Esophagus muscularis mucosa (tissue), 4 donors: ENCODE data around the gene CFAP54. TPM values are rescaled to one million over a fixed set of nuclear protein-coding genes. Genes with fewer than 3 reads are reported as not detected.

Experiments
- DNase-seq: peaks from one replicate; pipeline ENCODE4 v3.0.0-alpha.2; 2017; ENCODE audit errors: extremely low spot score
- H3K27ac ChIP-seq, 4 donors: fragments of 200-600 bp; sonication (generic); replicated peaks in 1 of 4; 1 replicate in 3 of 4; 2 replicates in 1 of 4; pipeline ENCODE4 v1.5.1; 2016 to 2019; ENCODE audit warnings: mild to moderate bottlenecking in 1 of 4
- H3K27me3 ChIP-seq, 4 donors: fragments of 200-600 bp; sonication (generic); one replicate each; pipeline versions ENCODE4 v1.5.1 to v1.6.0; 2016 to 2019
- H3K36me3 ChIP-seq, 4 donors: fragments of 200-600 bp; sonication (generic); one replicate each; pipeline ENCODE4 v1.5.1; 2016 to 2019
- H3K4me1 ChIP-seq, 4 donors: fragments of 200-600 bp; sonication (generic); one replicate each; pipeline ENCODE4 v1.5.1; 2016 to 2019
- H3K4me3 ChIP-seq, 4 donors: fragments of 200-600 bp; sonication (generic); 1 replicate in 2 of 4; 2 replicates in 2 of 4; pipeline ENCODE4 v1.5.1; 2016 to 2019; ENCODE audit warnings: mild to moderate bottlenecking in 4 of 4, moderate library complexity in 1 of 4
- H3K9me3 ChIP-seq, 4 donors: fragments of 200-600 bp; sonication (generic); 1 replicate in 3 of 4; 2 replicates in 1 of 4; pipeline ENCODE4 v1.5.1; 2016 to 2019
- EP300 ChIP-seq: sonication (generic); formaldehyde crosslinking; IDR thresholded peaks from one replicate; pipeline ENCODE4 v1.6.1; 2017; ENCODE audit warnings: antibody characterized with exemption
- POLR2A ChIP-seq: fragments of 450-650 bp; IDR thresholded peaks from one replicate; pipeline ENCODE4 v1.6.1; 2017; ENCODE audit warnings: antibody characterized with exemption, moderate library complexity, mild to moderate bottlenecking, low read depth
- POLR2AphosphoS5 ChIP-seq, 2 donors: sonication (generic); formaldehyde crosslinking; IDR thresholded peaks; one replicate each; pipeline ENCODE4 v1.6.1; 2017; ENCODE audit warnings: antibody characterized with exemption in 2 of 2
- WGBS: methylation state at CpG from one replicate; pipeline ENCODE4 v1.1.5; 2018; 5-methylcytosine and 5-hydroxymethylcytosine counted together
- intact Hi-C: fragments of 100-400 bp; cut with DNase I; formaldehyde crosslinking; loops from one replicate; pipeline ENCODE4 v1.15.1; 2023
- total RNA-seq, 4 donors: library from RNA; depleted of rRNA; stranded (reverse); fragments of >200 nt; gene quantifications; one replicate each; pipeline versions ENCODE4 v1.1.0 to v1.2.1, GENCODE V29; 2016
- TF ChIP-seq, protein P1 (sequence below), 3 experiments: fragments of 200-600 bp in 2 of 3; fragments of 450-650 bp in 1 of 3; sonication (generic) in 2 of 3; IDR thresholded peaks; one replicate each; pipeline ENCODE4 v1.5.1; 2017 to 2019; ENCODE audit warnings: antibody characterized with exemption in 3 of 3, mild to moderate bottlenecking in 2 of 3, moderate library complexity in 1 of 3

Gene CFAP54
- total RNA-seq, 4 donors from 2014 or later = 3.0 to 5.8 (median 4.3) TPM

- no peaks in the 10 kb centered on the region for H3K27me3 ChIP-seq
- H3K9me3 ChIP-seq = no peaks in the 10 kb centered on the region
- DNase-seq = no peak
These were observed 342.0 kb downstream of the CFAP54 start for GRCh38 chr12:96831346-96831745.

DNA sequence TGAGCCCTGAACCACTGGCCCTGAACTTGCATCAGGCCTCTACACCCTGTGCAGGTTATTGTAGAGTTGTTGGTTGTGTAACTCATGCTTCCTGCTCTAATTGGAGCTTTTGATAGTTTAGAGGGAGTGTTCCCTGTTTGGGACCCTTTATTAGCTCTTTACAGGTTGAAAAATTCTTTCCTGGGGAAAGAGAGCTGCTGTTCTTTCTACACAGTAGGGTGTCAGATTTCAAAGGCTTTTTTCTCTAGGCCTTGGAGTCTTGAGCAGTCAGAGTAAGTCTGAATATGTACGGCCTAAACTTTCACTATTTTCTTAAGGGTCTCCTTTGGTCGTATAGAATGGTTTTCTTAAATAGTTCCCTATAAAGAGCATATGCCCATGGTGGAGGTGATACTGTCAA lies 356.9 kb downstream of the CFAP54 start:
- TF ChIP-seq, protein P1, sequence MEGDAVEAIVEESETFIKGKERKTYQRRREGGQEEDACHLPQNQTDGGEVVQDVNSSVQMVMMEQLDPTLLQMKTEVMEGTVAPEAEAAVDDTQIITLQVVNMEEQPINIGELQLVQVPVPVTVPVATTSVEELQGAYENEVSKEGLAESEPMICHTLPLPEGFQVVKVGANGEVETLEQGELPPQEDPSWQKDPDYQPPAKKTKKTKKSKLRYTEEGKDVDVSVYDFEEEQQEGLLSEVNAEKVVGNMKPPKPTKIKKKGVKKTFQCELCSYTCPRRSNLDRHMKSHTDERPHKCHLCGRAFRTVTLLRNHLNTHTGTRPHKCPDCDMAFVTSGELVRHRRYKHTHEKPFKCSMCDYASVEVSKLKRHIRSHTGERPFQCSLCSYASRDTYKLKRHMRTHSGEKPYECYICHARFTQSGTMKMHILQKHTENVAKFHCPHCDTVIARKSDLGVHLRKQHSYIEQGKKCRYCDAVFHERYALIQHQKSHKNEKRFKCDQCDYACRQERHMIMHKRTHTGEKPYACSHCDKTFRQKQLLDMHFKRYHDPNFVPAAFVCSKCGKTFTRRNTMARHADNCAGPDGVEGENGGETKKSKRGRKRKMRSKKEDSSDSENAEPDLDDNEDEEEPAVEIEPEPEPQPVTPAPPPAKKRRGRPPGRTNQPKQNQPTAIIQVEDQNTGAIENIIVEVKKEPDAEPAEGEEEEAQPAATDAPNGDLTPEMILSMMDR (IDR thresholded peaks at IDR 0.05) = no peak
- Histone ChIP-seq H3K36me3 (no peaks in the 10 kb centered on the region), H3K27ac (no peak overlapping the region), H3K9me3 (no peaks in the 10 kb centered on the region), H3K4me3 (no peak overlapping the region), H3K27me3 (no peaks in the 10 kb centered on the region), H3K4me1 (no peaks in the 10 kb centered on the region)
- intact Hi-C loops = no loop called here
- no peak for DNase-seq
- 74% methylated on average over 2 of the region's 2 CpGs for WGBS

More at GRCh38 chr12:96831346-96831745, 342.0 kb downstream of the CFAP54 start:
- H3K4me3 ChIP-seq = no peak overlapping the region
- intact Hi-C loops = no loop called here
- no peaks in the 10 kb centered on the region for H3K4me1 ChIP-seq
- no peak for TF ChIP-seq POLR2AphosphoS5 (IDR thresholded peaks at IDR 0.05)
- no peak for TF ChIP-seq POLR2A
- TF ChIP-seq EP300 = no peak
- TF ChIP-seq, protein P1 (IDR thresholded peaks at IDR 0.05) = no peak
- 90% methylated on average over 1 of the region's 1 CpG for WGBS
- H3K27ac ChIP-seq = no peak overlapping the region
- no peaks in the 10 kb centered on the region for H3K36me3 ChIP-seq

DNA sequence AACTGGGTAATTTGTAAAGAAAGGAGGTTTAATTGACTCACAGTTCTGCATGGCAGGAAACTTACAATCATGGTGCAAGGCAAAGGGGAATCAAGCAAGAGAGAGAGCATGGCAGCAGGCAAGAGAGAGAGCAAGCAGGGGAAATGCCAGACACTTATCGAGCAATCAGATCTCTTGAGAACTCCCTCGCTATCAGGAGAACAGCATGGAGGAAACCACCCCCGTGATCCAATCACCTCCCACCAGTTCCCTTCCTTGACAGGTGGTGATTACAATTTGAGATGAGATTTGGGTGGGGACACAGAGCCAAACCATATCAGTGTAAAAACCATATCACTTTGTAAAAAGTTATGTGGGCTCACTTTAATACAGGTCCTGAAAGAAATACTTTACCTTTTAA lies 361.3 kb downstream of the CFAP54 start:
- Histone ChIP-seq H3K27me3 (no peaks in the 10 kb centered on the region), H3K36me3 (no peaks in the 10 kb centered on the region), H3K4me1 (no peaks in the 10 kb centered on the region), H3K4me3 (no peak overlapping the region), H3K27ac (no peak overlapping the region), H3K9me3 (no peaks in the 10 kb centered on the region)
- intact Hi-C loops = no loop called here
- TF ChIP-seq POLR2A (no peak), EP300 (no peak)
- TF ChIP-seq, protein P1 (IDR thresholded peaks at IDR 0.05) = no peak
- WGBS = 80% methylated on average over 3 of the region's 3 CpGs
- DNase-seq = no peak

- Histone ChIP-seq H3K36me3 (no peaks in the 10 kb centered on the region), H3K4me3 (no peak overlapping the region), H3K9me3 (no peaks in the 10 kb centered on the region), H3K27ac (no peak overlapping the region), H3K27me3 (no peaks in the 10 kb centered on the region), H3K4me1 (no peaks in the 10 kb centered on the region)
- TF ChIP-seq, protein P1 (IDR thresholded peaks at IDR 0.05) = no peak
- TF ChIP-seq POLR2AphosphoS5 (IDR thresholded peaks at IDR 0.05) (no peak), POLR2A (no peak), EP300 (no peak)
- intact Hi-C loops = no loop called here
- no peak for DNase-seq
- 77% methylated on average over 1 of the region's 1 CpG for WGBS
These were observed 368.8 kb downstream of the CFAP54 start for GRCh38 chr12:96858162-96858561.

DNA sequence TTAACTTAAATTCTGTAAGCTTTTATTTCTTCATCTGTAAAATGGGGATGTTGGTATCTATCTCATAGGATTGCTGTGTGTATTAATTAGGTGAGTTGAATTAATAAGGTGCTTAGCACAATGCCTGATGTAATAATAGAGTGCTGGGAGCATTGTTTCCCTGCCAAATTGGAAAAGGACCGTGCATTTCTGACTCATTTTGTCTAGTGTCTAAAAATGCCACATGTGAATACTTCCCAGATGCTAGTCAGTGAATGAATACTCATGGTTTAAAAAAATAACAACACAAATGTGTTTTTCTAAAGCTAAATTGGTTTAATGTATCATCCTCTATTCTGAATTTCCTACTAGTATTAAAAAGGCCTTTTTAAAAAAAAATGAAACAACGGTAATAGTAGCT lies 372.3 kb downstream of the CFAP54 start:
- no peak overlapping the region for H3K27ac ChIP-seq
- no peaks in the 10 kb centered on the region for H3K27me3 ChIP-seq
- H3K4me3 ChIP-seq = no peak overlapping the region
- no peak for DNase-seq
- 63% methylated on average over 2 of the region's 2 CpGs for WGBS
- no peaks in the 10 kb centered on the region for H3K9me3 ChIP-seq
- no peak for TF ChIP-seq POLR2AphosphoS5 (IDR thresholded peaks at IDR 0.05)
- TF ChIP-seq EP300 = no peak
- TF ChIP-seq, protein P1 (IDR thresholded peaks at IDR 0.05) = no peak
- no peak for TF ChIP-seq POLR2A
- no peaks in the 10 kb centered on the region for H3K4me1 ChIP-seq
- intact Hi-C loops = no loop called here
- no peaks in the 10 kb centered on the region for H3K36me3 ChIP-seq
